ENCODE data around the gene SSC5D.
A peak's percentile ranks its signal among the peaks of the same experiment; 100 is the strongest.
"Not testable (repeated sequence)": the region's sequence is repeated elsewhere in the genome, so short reads cannot be mapped to it uniquely, and the experiment has no call there.

The SSC5D gene

GRCh38 chr19:55488986-55489710 lies 912 bp downstream of the SSC5D start:
- no peak for DNase-seq

GRCh38 chr19:55489711-55490477 lies 1.7 kb downstream of the SSC5D start:
- no peak for DNase-seq

GRCh38 chr19:55490478-55491432 lies 2.5 kb downstream of the SSC5D start:
- no peak for DNase-seq

- DNase-seq: no peak
These were observed 3.5 kb downstream of the SSC5D start for GRCh38 chr19:55491546-55492360.

- DNase-seq: no peak
These were observed 4.2 kb downstream of the SSC5D start for GRCh38 chr19:55492362-55492944.

GRCh38 chr19:55493052-55493644 lies 4.9 kb downstream of the SSC5D start:
- DNase-seq: no peak

- no peak for DNase-seq
These were observed 5.5 kb downstream of the SSC5D start for GRCh38 chr19:55493645-55494171.

- DNase-seq: no peak
These were observed 6.0 kb downstream of the SSC5D start for GRCh38 chr19:55494172-55494761.

- DNase-seq: no peak
These were observed 7.6 kb downstream of the SSC5D start for GRCh38 chr19:55495646-55496349.

GRCh38 chr19:55496820-55497219 lies 8.6 kb downstream of the SSC5D start:
- not testable (repeated sequence) for DNase-seq

GRCh38 chr19:55497763-55498162 lies 9.5 kb downstream of the SSC5D start:
- no peak for DNase-seq

- no peak for DNase-seq
These were observed 10.1 kb downstream of the SSC5D start for GRCh38 chr19:55498246-55498840.

- no peak for DNase-seq
These were observed 12.2 kb downstream of the SSC5D start for GRCh38 chr19:55500368-55500952.

- no peak for DNase-seq
These were observed 14.1 kb downstream of the SSC5D start for GRCh38 chr19:55502197-55502952.

GRCh38 chr19:55503157-55503501 lies 14.9 kb downstream of the SSC5D start:
- no peak for DNase-seq

- DNase-seq: peak; percentile 88 to 92
These were observed 15.4 kb downstream of the SSC5D start for GRCh38 chr19:55503502-55504251.

GRCh38 chr19:55504252-55504603 lies 16.0 kb downstream of the SSC5D start:
- no peak for DNase-seq

GRCh38 chr19:55504981-55505380 lies 16.7 kb downstream of the SSC5D start:
- DNase-seq: no peak
